ENCODE data around the gene PTPRB.

DNA sequence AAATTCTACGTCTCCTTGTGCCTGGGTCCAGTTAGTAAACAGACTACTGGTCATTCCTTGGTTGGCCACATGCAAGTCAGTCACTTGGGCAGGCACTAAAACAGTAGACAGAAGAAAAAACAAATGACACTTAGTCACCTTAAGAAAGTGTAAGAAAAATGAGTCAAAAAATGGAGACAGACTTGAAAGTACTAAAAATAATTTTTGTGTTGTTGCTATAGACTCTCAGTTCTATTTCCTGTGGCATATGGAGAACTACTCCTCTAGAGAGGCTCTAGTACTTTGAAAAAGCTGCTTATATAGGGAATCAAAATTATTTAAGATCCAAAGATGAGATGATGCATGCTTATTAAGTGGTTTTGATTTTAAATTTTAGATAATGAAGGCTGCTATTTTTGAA, 56.0 kb downstream of the PTPRB start:
- no peak for TF ChIP-seq POLR2AphosphoS5 (IDR thresholded peaks at IDR 0.05)
- TF ChIP-seq POLR2A (IDR thresholded peaks at IDR 0.05), result no peak
